Stimulated activated CD8-positive, alpha-beta memory T cell treated with anti-CD3 and anti-CD28 coated beads, Interleukin-12 subunit alpha, Interleukin-12 subunit beta, amount 100 ng/mL, for 24 hours (primary cell): ENCODE results near the gene COL26A1.
"Not testable (repeated sequence)": the region's sequence is repeated elsewhere in the genome, so short reads cannot be mapped to it uniquely, and the experiment has no call there.

Source experiments
- DNase-seq: peaks from one replicate; pipeline ENCODE4 v3.0.0-alpha.2; 2020; ENCODE audit errors: extremely low read depth

COL26A1 gene

GRCh38 chr7:101553018-101553770 is 190.5 kb downstream of the COL26A1 start:
- DNase-seq = no peak

- no peak for DNase-seq
Measured at GRCh38 chr7:101553771-101554445, 191.2 kb downstream of the COL26A1 start.

DNA sequence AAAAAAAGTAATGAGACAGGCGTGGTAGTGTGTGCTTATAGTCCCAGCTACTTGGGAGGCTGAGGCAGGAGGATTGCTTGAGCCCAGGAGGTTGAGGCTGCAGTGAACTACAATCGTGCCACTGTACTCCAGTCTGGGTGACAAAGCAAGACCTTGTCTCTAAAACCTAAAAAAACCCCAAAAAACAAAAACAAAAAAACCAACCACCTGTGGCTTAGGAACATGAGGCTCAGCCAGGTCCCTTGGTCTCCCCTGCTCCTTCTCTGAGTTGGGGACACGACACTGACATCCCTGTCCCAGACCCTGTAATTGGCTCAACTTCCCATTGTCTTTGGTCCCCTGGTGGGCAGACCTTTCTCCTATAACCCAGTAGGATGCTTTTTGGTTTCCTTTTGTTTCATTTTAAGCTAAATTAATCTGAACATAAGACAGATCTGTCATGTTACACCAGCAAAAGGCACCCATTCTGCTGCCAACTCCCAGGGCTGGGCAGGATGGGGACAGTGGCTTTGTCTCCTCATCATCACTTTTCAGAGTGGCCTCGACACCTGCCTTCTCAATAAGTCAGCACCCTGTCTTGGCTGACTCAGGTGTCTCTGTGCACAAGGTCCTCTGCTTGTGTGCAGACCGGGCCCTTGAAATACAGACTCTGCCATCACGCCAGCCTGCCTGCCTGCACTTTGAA is 192.1 kb downstream of the COL26A1 start:
- no peak for DNase-seq

DNA sequence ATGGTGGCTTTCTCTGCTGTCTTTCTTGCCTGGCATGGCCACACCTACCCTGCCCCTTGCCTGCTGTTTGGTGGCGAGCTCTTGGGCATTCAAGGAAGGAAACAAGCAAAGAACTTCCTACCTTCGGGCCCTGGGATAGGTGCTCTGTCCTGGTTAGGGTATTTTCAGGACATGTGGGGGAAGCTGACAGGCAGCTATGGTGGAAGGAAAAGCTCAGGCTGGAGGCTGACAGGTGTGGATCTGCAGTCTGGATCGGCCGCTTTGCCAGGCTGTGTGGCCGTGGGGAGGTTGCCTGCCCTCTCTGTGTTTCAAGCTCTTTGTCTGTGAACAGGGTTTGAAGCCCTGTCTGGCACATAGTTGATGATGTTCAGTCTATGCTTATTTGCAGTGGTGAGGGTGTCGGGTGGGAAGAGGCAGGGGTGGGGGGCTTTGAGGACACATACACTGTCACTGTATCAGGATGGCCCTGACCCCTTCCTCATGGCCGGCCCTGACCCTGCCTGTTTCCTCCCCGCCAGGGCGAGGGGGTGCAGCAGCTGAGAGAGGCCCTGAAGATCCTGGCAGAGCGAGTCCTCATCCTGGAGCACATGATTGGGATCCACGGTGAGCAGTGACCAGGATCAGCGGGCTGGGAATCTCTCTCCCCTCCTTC is 192.7 kb downstream of the COL26A1 start:
- DNase-seq = no peak

DNA sequence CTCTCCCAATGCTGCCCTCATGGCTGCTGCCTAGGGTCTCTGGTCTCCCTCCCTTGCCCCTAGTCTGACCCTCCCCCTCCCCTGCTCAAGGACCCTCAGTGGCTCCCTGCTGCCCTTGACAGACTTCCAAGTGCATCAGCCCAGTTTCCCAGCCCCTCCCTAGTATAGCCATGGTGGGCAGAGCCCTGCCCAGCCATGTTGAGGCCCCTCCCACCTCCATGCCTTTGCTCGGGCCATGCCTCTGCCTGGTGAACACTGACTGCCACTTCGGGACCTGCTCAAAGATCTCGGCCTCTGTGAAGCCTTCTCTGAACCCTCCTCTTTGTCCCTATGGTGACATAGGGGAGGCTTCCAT is 193.2 kb downstream of the COL26A1 start:
- no peak for DNase-seq

GRCh38 chr7:101556453-101556968 is 193.8 kb downstream of the COL26A1 start:
- no peak for DNase-seq

DNA sequence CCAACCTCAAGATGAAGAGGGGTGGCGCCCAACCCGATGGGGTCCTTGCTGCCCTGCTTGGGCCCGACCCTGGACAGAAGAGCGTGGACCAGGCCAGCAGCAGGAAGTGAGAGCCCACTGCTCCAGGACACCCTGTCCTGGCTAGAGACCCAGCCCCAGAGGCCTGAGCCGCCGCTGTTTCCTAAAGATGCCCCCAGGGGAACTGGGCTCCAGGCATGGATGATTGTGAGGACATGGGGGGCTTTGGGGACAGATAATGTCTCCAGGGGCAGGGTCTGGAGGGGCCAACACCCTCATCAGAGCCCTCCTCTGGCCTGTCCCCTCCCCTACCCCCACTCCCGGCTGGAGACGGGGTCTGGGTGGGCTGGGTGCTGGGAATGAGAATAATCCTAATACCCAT is 194.7 kb downstream of the COL26A1 start:
- no peak for DNase-seq

- no peak for DNase-seq
Measured at GRCh38 chr7:101557978-101558741, 195.5 kb downstream of the COL26A1 start.

- no peak for DNase-seq
Measured at GRCh38 chr7:101558742-101559325, 196.2 kb downstream of the COL26A1 start.

GRCh38 chr7:101559586-101559985 is 196.9 kb downstream of the COL26A1 start:
- DNase-seq = no peak

DNA sequence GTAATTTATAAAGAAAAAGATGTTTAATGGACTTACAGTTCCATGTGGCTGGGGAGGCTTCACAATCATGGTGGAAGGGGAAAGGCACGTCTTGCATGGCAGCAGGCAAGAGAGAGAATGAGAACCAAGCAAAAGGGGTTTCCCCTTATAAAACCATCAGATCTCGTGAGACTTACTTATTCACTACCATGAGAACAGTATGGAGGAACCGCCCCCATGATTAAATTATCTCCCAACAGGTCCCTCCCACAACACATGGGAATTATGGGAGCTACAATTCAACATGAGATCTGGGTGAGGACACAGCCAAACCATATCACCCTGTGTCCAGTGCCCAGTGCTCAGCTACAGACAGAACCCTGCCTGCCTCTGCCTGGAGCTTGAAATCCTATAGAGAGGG is 197.3 kb downstream of the COL26A1 start:
- not testable (repeated sequence) for DNase-seq

- no peak for DNase-seq
Measured at GRCh38 chr7:101560856-101561255, 198.2 kb downstream of the COL26A1 start.

DNA sequence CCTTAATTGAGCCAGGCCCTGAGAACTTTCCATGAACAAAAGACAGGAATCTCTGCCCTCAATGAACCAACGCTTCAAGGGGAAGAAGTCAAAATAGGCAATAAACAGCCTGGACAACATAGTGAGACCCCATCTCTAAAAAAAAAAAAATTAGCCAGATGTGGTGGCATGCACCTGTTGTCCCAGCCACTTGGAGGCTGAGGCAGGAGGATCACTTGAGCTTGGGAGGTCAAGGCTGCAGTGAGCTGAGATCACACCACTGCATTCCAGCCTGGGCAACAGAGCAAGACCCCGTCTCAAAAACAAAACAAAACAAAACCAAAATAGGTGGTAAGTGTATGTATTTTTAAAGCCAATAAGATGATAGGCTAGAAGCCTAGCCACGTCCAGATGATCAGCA is 198.6 kb downstream of the COL26A1 start:
- not testable (repeated sequence) for DNase-seq

GRCh38 chr7:101562531-101563197 is 200.0 kb downstream of the COL26A1 start:
- no peak for DNase-seq

- DNase-seq = no peak
Measured at GRCh38 chr7:101563198-101563901, 200.7 kb downstream of the COL26A1 start.

DNA sequence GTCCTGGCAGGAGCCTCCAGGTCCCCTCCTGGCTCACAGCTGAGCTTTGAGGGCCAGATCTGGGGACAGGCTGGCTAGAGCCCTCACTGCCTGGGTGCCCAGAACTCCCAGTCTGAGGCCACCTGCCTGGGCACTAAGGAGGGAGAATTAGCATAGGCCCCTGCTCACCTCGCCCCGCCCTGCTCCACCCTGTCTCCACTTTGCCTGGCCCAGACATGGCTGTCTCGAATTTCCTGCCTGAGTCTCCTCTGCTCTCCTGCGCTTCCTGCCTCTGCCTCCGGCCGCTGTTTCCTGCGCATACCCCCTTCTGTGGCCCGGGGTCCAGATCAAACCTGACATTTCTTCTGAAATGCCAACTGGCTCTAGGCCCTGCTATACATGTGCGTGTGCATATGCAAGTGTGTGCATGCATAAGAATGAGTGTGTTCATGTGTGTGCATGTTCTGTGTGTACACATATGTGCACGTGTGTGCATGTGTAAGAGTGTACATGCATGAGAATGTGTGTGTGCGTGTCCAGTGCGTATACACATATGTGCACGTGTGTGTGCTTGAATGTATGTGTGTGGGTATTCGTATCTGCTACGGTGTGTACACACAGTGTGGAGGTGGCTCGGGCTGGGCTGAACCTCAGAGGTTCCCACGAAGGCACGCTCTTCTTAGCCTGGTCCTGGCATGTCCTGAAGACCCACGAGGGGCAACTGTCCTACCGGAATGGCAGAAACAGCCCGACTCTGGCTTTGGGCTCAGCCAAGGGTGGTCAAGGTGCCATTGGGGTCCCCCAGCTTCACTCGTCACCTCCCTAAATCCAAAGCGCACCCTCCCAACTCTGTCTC is 201.5 kb downstream of the COL26A1 start:
- no peak for DNase-seq

GRCh38 chr7:101564778-101565211 is 202.1 kb downstream of the COL26A1 start:
- no peak for DNase-seq

GRCh38 chr7:101565601-101566209 is 203.0 kb downstream of the COL26A1 start:
- DNase-seq = no peak
